ENCODE results near the gene YY1.

DNA sequence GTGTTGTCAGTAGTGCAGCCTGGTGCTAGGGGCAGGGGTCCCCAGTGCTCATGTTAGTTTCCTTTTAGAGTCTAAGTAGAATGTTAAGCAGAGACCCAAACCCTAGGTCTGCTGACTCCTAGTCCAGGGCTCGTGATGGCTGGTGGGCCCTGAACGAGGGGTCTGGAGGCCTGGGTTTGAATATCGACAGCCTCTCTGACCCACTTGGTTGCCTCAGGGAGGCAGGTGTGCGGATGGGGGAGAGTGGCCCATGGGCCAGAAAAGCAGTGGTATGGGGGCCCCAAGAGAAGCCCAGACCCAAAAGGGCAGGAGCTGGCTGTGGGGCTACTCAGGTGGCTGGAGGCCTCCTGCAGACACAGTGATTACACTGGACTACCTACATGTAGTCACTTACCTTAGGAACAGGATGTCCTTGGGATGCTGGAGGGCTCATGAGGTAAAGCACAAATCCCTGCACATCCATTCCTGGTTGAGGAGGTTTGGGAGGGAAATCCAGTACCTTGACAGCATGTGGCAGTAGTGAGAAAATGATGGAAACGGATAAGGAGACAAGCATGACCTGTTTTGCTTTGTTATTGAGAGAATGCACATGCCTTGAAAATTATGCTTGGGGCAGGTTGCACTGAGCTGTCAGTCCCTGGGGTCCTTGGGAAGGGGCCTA lies 69.0 kb downstream of the YY1 start:
- no peak for TF ChIP-seq POLR2A (IDR thresholded peaks at IDR 0.05)
- TF ChIP-seq, protein P1, sequence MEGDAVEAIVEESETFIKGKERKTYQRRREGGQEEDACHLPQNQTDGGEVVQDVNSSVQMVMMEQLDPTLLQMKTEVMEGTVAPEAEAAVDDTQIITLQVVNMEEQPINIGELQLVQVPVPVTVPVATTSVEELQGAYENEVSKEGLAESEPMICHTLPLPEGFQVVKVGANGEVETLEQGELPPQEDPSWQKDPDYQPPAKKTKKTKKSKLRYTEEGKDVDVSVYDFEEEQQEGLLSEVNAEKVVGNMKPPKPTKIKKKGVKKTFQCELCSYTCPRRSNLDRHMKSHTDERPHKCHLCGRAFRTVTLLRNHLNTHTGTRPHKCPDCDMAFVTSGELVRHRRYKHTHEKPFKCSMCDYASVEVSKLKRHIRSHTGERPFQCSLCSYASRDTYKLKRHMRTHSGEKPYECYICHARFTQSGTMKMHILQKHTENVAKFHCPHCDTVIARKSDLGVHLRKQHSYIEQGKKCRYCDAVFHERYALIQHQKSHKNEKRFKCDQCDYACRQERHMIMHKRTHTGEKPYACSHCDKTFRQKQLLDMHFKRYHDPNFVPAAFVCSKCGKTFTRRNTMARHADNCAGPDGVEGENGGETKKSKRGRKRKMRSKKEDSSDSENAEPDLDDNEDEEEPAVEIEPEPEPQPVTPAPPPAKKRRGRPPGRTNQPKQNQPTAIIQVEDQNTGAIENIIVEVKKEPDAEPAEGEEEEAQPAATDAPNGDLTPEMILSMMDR (IDR thresholded peaks at IDR 0.05): no peak

Data from thyroid gland (tissue), 4 donors.